ENCODE data around the gene H3-3A.

DNA sequence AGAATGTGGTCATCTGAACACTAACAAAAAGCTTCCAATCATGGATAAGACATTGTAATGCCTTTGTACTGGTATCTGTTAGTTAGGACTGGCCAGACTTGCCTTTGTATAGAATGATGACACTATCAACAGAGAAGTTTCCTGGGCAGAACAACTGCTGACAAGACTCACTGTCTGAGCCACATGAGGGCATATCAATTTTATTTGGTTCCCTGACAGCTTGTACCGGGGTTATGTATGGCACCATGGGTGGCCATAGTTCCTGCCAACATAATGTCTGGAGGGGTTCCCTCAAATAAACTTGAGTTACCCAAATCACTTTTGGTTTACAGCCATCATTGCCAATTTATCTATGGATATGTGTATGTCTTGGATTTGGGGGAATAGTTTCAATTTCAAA is 13.6 kb upstream of the H3-3A start:
- TF ChIP-seq, protein P1, sequence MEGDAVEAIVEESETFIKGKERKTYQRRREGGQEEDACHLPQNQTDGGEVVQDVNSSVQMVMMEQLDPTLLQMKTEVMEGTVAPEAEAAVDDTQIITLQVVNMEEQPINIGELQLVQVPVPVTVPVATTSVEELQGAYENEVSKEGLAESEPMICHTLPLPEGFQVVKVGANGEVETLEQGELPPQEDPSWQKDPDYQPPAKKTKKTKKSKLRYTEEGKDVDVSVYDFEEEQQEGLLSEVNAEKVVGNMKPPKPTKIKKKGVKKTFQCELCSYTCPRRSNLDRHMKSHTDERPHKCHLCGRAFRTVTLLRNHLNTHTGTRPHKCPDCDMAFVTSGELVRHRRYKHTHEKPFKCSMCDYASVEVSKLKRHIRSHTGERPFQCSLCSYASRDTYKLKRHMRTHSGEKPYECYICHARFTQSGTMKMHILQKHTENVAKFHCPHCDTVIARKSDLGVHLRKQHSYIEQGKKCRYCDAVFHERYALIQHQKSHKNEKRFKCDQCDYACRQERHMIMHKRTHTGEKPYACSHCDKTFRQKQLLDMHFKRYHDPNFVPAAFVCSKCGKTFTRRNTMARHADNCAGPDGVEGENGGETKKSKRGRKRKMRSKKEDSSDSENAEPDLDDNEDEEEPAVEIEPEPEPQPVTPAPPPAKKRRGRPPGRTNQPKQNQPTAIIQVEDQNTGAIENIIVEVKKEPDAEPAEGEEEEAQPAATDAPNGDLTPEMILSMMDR (IDR thresholded peaks at IDR 0.05) = no peak
- TF ChIP-seq POLR2AphosphoS5 (IDR thresholded peaks at IDR 0.05) (no peak), POLR2A (IDR thresholded peaks at IDR 0.05) (no peak)
